ENCODE data around the gene MAPK1. TPM values are rescaled to one million over a fixed set of nuclear protein-coding genes. Genes with fewer than 3 reads are reported as not detected.
A peak's percentile ranks its signal among the peaks of the same experiment; 100 is the strongest.
"Not testable (repeated sequence)": the region's sequence is repeated elsewhere in the genome, so short reads cannot be mapped to it uniquely, and the experiment has no call there.

Gene MAPK1
- total RNA-seq, 1 donor: 46.3 TPM

GRCh38 chr22:21837248-21837979 lies 30.0 kb downstream of the MAPK1 start:
- TF ChIP-seq CTCF (IDR thresholded peaks at IDR 0.05; ENCODE audit: extremely low read depth, low read depth, low read length): no peak
- peak overlapping the region; percentile 74 for H3K4me2 ChIP-seq (ENCODE audit: insufficient read depth, low read length)
- no peaks in the 10 kb centered on the region for H3K36me3 ChIP-seq (ENCODE audit: insufficient read depth, low read length)
- no peaks in the 10 kb centered on the region for H3K9me3 ChIP-seq (ENCODE audit: low read depth, low read length)
- H4K20me1 ChIP-seq (ENCODE audit: insufficient read depth, low read length): peaks cover 38% of the 10 kb centered on the region
- H3K27me3 ChIP-seq (ENCODE audit: insufficient read depth, low read length): no peaks in the 10 kb centered on the region
- H2AFZ ChIP-seq (ENCODE audit: low read length): peak overlapping the region; percentile 56
- peak overlapping the region; percentile 93 for H3K27ac ChIP-seq (ENCODE audit: low read depth, low read length)
- peak overlapping the region; percentile 35 for H3K4me3 ChIP-seq (ENCODE audit: insufficient read depth, low read length)
- peaks cover 21% of the 10 kb centered on the region for H3K4me1 ChIP-seq (ENCODE audit: insufficient read depth, low read length)
- DNase-seq (ENCODE audit: insufficient read length, low spot score, missing footprints): peak; percentile 92
- peaks cover 84% of the 10 kb centered on the region for H3K79me2 ChIP-seq (ENCODE audit: insufficient read depth, low read length)

GRCh38 chr22:21836486-21836885 lies 31.0 kb downstream of the MAPK1 start:
- peaks cover 87% of the 10 kb centered on the region for H3K79me2 ChIP-seq (ENCODE audit: insufficient read depth, low read length)
- not testable (repeated sequence) for DNase-seq (ENCODE audit: insufficient read length, low spot score, missing footprints); H3K27me3 ChIP-seq (ENCODE audit: insufficient read depth, low read length); H3K4me3 ChIP-seq (ENCODE audit: insufficient read depth, low read length); H3K4me2 ChIP-seq (ENCODE audit: insufficient read depth, low read length); H3K36me3 ChIP-seq (ENCODE audit: insufficient read depth, low read length); H2AFZ ChIP-seq (ENCODE audit: low read length); H3K9me3 ChIP-seq (ENCODE audit: low read depth, low read length)
- H3K27ac ChIP-seq (ENCODE audit: low read depth, low read length): peak overlapping the region; percentile 93
- H4K20me1 ChIP-seq (ENCODE audit: insufficient read depth, low read length): peaks cover 46% of the 10 kb centered on the region
- H3K4me1 ChIP-seq (ENCODE audit: insufficient read depth, low read length): peaks cover 24% of the 10 kb centered on the region

DNA sequence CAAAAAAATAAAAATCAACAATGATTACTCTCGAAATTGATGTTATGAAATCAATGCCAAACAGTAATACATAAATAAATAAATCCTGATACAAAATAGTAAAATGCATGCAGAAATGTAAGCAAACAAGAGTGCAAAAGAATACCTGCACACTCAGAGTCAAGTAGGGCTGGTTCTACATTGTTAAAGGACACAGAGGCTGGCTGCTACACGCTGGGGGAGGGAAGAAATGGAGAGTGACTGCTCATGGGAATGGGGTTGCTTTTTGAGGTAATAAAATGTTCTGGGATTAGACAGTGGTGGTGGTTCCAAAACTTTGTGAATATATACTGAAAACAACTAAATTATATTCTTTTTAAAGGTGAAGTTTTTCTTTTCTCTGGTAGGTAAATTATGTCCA lies 32.1 kb downstream of the MAPK1 start:
- Histone ChIP-seq H3K4me1 (ENCODE audit: insufficient read depth, low read length) (peaks cover 27% of the 10 kb centered on the region), H3K9me3 (ENCODE audit: low read depth, low read length) (no peaks in the 10 kb centered on the region), H3K4me3 (ENCODE audit: insufficient read depth, low read length) (no peak overlapping the region), H3K27me3 (ENCODE audit: insufficient read depth, low read length) (no peaks in the 10 kb centered on the region), H3K27ac (ENCODE audit: low read depth, low read length) (no peak overlapping the region), H2AFZ (ENCODE audit: low read length) (no peak overlapping the region), H3K79me2 (ENCODE audit: insufficient read depth, low read length) (peaks cover 89% of the 10 kb centered on the region), H3K4me2 (ENCODE audit: insufficient read depth, low read length) (no peak overlapping the region), H4K20me1 (ENCODE audit: insufficient read depth, low read length) (peaks cover 52% of the 10 kb centered on the region), H3K36me3 (ENCODE audit: insufficient read depth, low read length) (no peaks in the 10 kb centered on the region)
- no peak for TF ChIP-seq CTCF (IDR thresholded peaks at IDR 0.05; ENCODE audit: extremely low read depth, low read depth, low read length)
- DNase-seq (ENCODE audit: insufficient read length, low spot score, missing footprints): no peak

GRCh38 chr22:21834869-21835268 lies 32.6 kb downstream of the MAPK1 start:
- H3K9me3 ChIP-seq (ENCODE audit: low read depth, low read length): no peaks in the 10 kb centered on the region
- TF ChIP-seq CTCF (IDR thresholded peaks at IDR 0.05; ENCODE audit: extremely low read depth, low read depth, low read length): no peak
- DNase-seq (ENCODE audit: insufficient read length, low spot score, missing footprints): no peak
- H3K4me1 ChIP-seq (ENCODE audit: insufficient read depth, low read length): peaks cover 32% of the 10 kb centered on the region
- peaks cover 56% of the 10 kb centered on the region for H4K20me1 ChIP-seq (ENCODE audit: insufficient read depth, low read length)
- H2AFZ ChIP-seq (ENCODE audit: low read length): no peak overlapping the region
- no peak overlapping the region for H3K4me2 ChIP-seq (ENCODE audit: insufficient read depth, low read length)
- H3K36me3 ChIP-seq (ENCODE audit: insufficient read depth, low read length): no peaks in the 10 kb centered on the region
- H3K27ac ChIP-seq (ENCODE audit: low read depth, low read length): no peak overlapping the region
- H3K27me3 ChIP-seq (ENCODE audit: insufficient read depth, low read length): no peaks in the 10 kb centered on the region
- peaks cover 89% of the 10 kb centered on the region for H3K79me2 ChIP-seq (ENCODE audit: insufficient read depth, low read length)
- H3K4me3 ChIP-seq (ENCODE audit: insufficient read depth, low read length): no peak overlapping the region
